ENCODE data around the gene ERN2.
"Not testable (repeated sequence)": the region's sequence is repeated elsewhere in the genome, so short reads cannot be mapped to it uniquely, and the experiment has no call there.

The ERN2 gene

GRCh38 chr16:23712976-23713375 is at the start of gene ERN2:
TSS of gene ERN2 (minus strand) at chr16:23713222. CDS start at chr16:23713187, 35 bp downstream.
- DNase-seq = no peak

DNA sequence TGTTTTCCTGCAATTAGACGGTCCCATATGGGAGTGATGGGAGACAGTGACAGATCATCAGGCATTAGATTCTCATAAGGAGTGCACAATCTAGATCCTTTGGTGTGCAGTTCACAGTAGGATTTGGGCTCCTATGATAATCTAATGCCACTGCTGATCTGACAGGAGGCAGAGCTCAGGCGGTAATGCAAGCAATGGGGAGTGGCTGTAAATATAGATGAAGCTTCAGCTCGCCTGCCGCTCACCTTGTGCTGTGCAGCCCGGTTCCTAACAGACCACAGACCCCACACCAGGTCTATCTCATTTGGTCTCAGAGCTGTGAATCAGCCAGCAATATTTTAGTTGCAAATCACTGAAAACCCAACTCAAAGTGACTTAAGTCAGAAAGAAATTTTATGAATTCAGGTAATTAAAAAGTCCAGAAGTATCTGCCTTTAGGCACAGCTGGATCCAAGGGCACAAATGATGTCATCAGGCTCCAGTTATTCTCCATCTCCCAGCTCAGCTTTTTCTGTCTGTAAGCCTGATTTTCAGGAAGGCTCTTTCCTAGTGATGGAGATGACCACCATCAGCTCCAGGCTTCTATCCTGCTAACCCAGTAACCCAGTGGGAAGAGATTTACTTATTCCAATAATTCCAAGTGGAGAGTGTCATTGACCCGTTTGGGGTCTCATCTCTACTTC is 45.1 kb upstream of the ERN2 start:
- DNase-seq = no peak

GRCh38 chr16:23757116-23757515 is 44.1 kb upstream of the ERN2 start:
- DNase-seq = no peak

GRCh38 chr16:23755484-23755809 is 42.4 kb upstream of the ERN2 start:
- DNase-seq = no peak

- no peak for DNase-seq
These were observed 41.8 kb upstream of the ERN2 start, which contains the start of gene CHP2 for GRCh38 chr16:23754594-23755483. TSS of gene CHP2 (plus strand) at chr16:23755026. CDS start at chr16:23755050, 24 bp downstream.

- DNase-seq = no peak
These were observed 41.0 kb upstream of the ERN2 start for GRCh38 chr16:23753908-23754593.

- DNase-seq = not testable (repeated sequence)
These were observed 38.0 kb upstream of the ERN2 start for GRCh38 chr16:23751053-23751452.

GRCh38 chr16:23748630-23749029 is 35.6 kb upstream of the ERN2 start:
- DNase-seq = no peak

DNA sequence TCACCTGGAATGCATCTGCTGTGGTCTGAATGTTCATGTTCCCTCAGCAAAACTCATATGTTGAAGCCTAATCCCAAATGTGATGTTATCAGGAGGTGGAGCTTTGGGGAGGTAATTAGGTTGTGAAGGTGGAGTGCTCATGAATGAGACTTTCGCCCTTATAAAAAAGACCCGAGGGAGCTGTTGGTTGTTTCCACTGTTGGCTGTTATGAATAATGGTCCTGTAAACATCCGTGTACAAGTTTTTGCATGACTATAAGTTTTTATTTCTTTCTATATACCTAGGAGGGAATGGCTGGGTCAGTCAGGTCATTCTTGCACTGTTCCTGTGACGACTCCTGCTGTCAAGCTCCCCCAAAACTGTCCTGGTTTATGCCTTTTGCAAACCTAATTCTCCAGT is 32.2 kb upstream of the ERN2 start:
- no peak for DNase-seq

DNA sequence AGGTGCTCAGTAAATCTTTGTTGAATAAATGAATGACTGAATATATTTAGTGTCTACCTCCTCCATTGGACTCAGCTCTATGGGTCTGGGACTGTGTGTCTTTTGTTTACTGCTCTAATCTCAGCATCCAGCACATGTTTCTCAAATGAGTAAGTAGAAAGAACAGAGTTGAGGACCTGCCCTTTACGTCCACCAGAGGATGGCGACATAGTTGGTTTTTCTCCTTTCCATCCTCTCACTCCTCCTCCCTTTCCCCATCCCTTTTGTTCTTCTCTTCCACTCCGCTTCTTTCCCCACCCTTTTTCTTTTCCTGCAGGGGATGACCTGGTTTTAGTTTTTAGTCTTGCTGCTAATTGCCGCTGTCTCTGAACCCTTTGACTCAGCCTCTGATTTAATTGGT is 29.7 kb upstream of the ERN2 start:
- no peak for DNase-seq

DNA sequence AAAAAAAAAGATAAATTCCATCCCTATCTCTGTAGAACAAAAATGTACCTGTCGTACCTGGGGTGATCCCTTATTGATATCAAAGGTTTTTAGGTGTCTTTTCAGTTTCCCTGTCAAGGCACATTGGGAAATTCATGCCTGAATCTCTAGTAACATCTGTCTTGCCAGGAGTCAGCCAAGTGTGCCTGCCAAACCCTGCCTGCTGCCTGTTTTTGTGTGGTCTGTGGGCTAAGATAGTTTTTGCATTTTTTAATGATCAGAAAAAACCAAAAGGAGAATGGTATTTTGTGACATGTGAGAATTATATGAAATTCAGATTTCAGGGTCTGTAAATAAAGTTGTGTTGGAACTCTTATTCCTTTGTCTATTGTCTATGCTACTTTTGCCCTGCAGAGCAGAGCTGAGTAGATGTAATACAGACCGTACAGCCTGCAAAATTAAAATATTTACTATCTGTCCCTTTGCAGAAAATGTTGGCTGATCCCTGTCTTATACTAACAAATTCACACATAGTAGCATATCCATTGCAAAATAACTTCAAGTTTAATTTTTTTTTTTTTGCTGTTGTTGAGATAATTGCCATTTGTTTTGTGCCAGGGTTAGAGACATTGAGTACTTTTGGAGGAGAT is 28.8 kb upstream of the ERN2 start:
- DNase-seq = no peak

DNA sequence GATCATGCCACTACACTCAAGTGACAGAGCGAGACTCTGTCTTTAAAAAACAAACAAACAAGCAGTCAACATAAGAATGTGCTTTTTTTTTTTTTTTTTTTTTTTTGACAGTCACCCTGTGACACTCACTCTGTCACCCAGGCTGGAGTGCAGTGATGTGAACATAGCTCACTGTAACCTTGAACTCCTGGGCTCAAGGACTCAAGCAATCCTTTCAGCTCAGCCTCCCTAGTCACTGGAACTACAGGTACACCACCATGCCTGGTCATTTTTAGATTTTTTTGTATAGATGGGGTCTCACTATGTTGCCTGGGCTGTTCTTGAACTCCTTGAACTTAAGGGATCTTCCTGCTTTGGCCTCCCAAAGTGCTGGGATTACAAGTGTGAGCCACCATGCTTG is 26.5 kb upstream of the ERN2 start:
- DNase-seq = no peak

GRCh38 chr16:23737423-23738028 is 24.5 kb upstream of the ERN2 start:
- DNase-seq = not testable (repeated sequence)

DNA sequence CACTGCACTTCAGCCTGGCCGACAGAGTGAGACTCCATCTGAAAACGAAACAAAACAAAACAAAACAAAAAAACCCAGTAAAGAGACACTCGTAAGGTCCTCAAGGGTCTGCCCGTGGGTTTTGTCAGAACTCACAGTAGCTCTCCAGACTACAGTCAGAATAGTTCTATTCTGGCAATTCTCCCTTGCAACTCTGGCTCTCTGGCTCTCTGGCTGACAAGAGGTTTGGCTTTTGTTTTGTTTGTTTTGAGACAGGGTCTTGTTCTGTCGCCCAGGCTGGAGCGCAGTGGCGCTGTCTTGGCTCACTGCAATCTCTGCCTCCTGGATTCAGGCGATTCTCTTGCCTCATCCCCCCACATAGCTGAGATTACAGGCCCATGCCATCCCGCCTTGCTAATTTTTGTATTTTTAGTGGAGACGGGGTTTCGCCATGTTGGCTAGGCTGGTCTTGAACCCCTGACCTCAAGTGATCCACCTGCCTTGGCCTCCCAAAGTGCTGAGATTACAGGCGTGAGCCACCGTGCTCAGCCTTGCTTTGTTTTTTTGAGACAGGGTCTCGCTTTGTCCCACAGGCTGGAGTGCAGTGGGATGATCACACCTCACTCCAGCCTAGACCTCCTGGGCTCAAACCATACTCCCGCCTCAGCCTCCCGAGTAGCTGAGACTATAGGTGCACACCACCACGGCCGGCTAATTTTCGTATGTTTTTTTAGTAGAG is 21.3 kb upstream of the ERN2 start:
- DNase-seq = no peak

GRCh38 chr16:23729503-23730424 is 16.7 kb upstream of the ERN2 start:
- no peak for DNase-seq

DNA sequence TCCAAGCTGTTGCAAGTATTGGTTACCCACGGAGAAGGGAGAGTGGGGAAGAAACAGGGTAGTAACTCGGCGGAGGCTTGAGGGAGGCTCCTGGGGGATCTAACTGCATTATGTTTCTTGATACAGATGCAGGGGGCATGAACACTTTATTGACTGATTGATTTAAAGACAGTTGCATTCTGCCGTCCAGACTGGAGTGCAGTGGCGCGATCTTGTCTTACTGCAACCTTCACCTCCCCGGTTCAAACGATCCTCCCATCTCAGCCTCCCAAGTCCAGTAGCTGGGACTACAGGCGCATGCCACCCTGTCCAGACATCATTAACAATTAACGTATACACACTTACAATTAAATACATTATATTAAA is 15.1 kb upstream of the ERN2 start:
- no peak for DNase-seq

- no peak for DNase-seq
These were observed 13.7 kb upstream of the ERN2 start for GRCh38 chr16:23726710-23727109.

DNA sequence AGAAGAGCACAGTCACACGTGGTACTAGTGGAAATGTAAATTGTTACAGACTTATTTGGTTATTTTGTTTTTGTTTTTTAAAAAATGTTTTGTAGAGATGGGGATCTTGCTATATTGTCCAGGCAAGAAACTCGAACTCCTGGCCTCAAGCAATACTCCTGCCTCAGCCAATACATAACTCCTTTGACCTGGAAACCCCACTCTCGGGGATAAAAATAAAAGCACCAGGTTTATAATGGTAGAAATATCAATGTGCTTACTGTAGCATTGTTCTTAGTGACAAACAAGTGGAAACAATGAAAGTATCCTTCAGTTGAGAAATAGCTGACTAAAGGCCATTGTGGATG is 11.7 kb upstream of the ERN2 start:
- DNase-seq = no peak

DNA sequence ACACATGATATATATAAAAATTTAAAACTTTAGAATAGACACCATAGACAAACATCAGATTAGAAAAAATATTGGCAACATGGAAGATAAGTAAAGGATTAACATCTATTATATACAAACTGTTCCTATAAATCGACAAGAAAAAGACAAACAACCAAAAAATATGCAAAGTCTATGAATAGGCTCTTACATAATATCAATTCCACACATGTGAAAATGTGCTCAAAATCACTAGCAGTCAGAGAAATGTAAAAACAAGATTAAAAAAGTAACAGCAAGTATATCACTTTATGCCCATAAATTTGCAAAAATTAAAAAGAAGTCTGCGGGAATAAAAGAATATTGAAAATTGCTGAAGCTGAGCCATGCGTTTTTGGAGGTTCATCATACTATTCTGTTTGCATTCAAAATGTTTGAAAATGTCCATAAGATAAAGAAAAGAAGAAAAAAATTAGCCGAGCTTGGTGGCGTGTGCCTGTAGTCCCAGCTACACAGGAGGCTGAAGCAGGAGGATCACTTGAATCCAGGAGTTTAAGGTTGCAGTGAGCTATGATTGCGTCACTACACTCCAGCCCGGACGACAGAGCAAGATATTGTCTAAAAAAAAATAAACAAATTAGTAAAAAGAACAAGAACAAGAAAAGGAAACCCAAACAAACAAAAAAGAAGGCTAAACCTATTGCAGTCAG is 11.2 kb upstream of the ERN2 start:
- DNase-seq = no peak

DNA sequence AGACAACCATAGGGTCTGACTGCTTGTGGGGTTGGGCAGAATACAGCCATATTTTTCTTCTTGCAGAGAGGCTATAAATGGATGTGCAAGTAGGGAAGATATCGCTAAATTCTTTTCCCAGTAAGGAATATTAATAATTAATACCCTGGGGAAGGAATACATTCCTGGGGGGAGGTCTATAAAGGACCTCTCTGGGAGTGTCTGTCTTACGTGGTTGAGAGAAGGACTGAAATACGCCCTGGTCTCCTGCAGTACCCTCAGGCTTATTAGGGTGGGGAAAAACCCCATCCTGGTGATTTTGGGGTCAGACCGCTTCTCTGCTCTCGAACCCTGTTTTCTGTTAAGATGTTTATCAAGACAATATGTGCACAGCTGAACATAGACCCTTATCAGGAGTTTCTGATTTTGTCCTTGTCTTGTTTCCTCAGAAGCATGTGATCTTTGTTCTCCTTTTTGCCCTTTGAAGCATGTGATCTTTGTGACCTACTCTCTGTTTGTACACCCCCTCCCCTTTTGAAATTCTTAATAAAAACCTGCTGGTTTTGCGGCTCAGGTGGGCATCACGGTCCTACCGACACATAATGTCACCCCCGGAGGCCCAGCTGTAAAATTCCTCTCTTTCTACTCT is 9.7 kb upstream of the ERN2 start:
- not testable (repeated sequence) for DNase-seq
